Small intestine (tissue), 7 donors: Measurements from ENCODE around the gene MAML1. TPM values are rescaled to one million over a fixed set of nuclear protein-coding genes. Genes with fewer than 3 reads are reported as not detected.

Experiments used
- DNase-seq, 2 donors: peaks; one replicate each; pipeline versions ENCODE4 v3.0.0 to v3.0.0-alpha.2; 2013
- FAIRE-seq: peaks from 2 replicates; lab custom pipeline; 2012; peaks lifted over from hg19 to GRCh38; lab: Jason Lieb, UNC
- H3K27ac ChIP-seq, 3 donors: one replicate each; pipeline ENCODE4 v1.5.1; 2013; ENCODE audit warnings: low read length in 2 of 3, mild to moderate bottlenecking in 2 of 3, control low read depth in 1 of 3, inconsistent platforms in 1 of 3, low read depth in 1 of 3, moderate library complexity in 1 of 3
- H3K27me3 ChIP-seq, 3 donors: one replicate each; pipeline ENCODE4 v1.6.1; 2013; ENCODE audit warnings: low read length in 3 of 3, inconsistent platforms in 1 of 3; ENCODE audit not compliant: control insufficient read depth in 3 of 3, insufficient read depth in 3 of 3
- H3K36me3 ChIP-seq, 3 donors: one replicate each; pipeline ENCODE4 v1.6.1; 2013; ENCODE audit warnings: low read length in 3 of 3, inconsistent platforms in 1 of 3, low read depth in 1 of 3, mild to moderate bottlenecking in 1 of 3, moderate library complexity in 1 of 3; ENCODE audit not compliant: control insufficient read depth in 3 of 3, insufficient read depth in 2 of 3
- H3K4me1 ChIP-seq, 3 donors: one replicate each; pipeline ENCODE4 v1.6.1; 2013; ENCODE audit warnings: low read length in 2 of 3, inconsistent platforms in 1 of 3, low read depth in 1 of 3, mild to moderate bottlenecking in 1 of 3, moderate library complexity in 1 of 3; ENCODE audit not compliant: control insufficient read depth in 3 of 3, insufficient read depth in 2 of 3
- H3K4me3 ChIP-seq, 3 donors: one replicate each; pipeline ENCODE4 v1.5.1; 2013; ENCODE audit warnings: low read length in 3 of 3, control low read depth in 1 of 3, inconsistent platforms in 1 of 3, low read depth in 1 of 3, mild to moderate bottlenecking in 1 of 3, moderate library complexity in 1 of 3
- H3K9me3 ChIP-seq, 2 donors: one replicate each; pipeline ENCODE4 v1.6.1; 2013; ENCODE audit warnings: low read depth in 1 of 2, low read length in 1 of 2; ENCODE audit not compliant: control insufficient read depth in 2 of 2, insufficient read depth in 1 of 2
- WGBS, 3 donors: extraction: QIAGEN DNeasy Blood & Tissue Kit; methylation state at CpG; one replicate each; pipeline ENCODE4 v1.1.7; 2013; 5-methylcytosine and 5-hydroxymethylcytosine counted together
- polyA plus RNA-seq, 4 donors: library from polyadenylated mRNA; stranded (reverse) in 3 of 4; unstranded in 1 of 4; fragments of 200-250 nt in 3 of 4; fragments of 120-200 nt in 1 of 4; gene quantifications; one replicate each; pipeline versions ENCODE4 v1.2.1 to v1.2.3, GENCODE V29; 2013
- donor health status: healthy with polysubstance abuse.
- donor health status: control.
- donor health status: control.
- donor health status: Bipolar disorder and iron deficiency.
- donor health status: healthy.

Gene MAML1
- polyA plus RNA-seq, 4 donors = 6.2 to 28.8 (median 10.9) TPM

DNA sequence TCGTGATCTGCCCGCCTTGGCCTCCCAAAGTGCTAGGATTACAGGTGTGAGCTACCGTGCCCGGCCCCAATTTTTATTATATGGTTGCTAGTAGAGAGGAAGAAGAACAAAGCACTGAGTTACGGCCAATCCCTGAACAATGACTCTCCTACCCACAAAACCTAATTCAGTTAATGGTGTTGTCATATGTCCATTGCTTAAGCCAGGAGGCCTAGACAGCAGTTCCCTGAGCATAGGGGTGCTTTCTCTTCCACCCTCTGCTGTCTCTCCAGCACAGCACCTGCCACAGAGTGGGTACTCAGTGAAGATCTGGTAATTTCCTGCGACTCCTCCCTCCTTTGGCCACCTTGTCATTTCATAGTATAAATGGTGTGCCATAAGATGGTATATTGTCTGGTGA lies 39.7 kb downstream of the MAML1 start:
- Histone ChIP-seq H3K9me3 (no peaks in the 10 kb centered on the region), H3K36me3 (peaks cover 23 to 75% (median 28%) of the 10 kb centered on the region in 3 donors), H3K27ac (no peak overlapping the region), H3K4me1 (no peaks in the 10 kb centered on the region), H3K4me3 (no peak overlapping the region), H3K27me3 (no peaks in the 10 kb centered on the region)
- FAIRE-seq = no peak
- WGBS, 3 donors = 93 to 97% (median 95%) methylated on average over 6 of the region's 6 CpGs
- no peak for DNase-seq

DNA sequence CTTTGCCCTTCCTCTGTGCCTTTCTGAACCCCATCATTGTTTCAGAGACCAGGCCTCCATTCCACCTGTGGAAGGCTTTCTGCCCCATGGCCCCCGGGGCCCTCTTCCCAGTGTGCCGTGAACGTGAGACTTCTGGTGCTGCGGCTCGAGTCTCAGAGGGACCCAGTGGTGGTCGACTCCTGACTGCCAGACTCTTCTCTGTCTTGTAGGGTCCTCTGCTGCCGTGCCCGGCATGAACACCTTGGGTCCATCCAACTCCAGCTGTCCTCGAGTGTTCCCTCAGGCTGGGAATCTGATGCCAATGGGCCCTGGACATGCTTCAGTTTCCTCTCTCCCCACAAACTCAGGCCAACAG lies 41.0 kb downstream of the MAML1 start:
- no peak for FAIRE-seq
- H3K27ac ChIP-seq = no peak overlapping the region
- DNase-seq = no peak
- peaks cover 27 to 80% (median 29%) of the 10 kb centered on the region in 3 donors for H3K36me3 ChIP-seq
- no peaks in the 10 kb centered on the region for H3K4me1 ChIP-seq
- 94 to 99% (median 96%) methylated on average over 9 of the region's 9 CpGs for WGBS, 3 donors
- H3K4me3 ChIP-seq = no peak overlapping the region
- H3K27me3 ChIP-seq = no peaks in the 10 kb centered on the region
- H3K9me3 ChIP-seq = no peaks in the 10 kb centered on the region

DNA sequence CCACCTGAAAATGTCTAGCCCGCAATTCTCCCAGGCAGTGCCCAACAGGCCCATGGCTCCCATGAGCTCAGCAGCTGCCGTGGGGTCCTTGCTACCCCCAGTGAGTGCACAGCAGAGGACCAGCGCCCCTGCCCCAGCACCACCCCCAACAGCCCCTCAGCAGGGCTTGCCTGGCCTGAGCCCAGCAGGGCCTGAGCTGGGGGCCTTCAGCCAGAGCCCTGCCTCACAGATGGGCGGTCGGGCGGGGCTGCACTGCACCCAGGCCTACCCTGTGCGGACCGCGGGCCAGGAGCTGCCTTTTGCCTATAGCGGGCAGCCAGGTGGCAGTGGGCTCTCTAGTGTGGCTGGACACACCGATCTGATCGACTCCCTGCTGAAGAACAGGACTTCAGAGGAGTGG lies 41.8 kb downstream of the MAML1 start:
- no peak overlapping the region for H3K27ac ChIP-seq
- peaks cover 26 to 80% (median 27%) of the 10 kb centered on the region in 3 donors for H3K36me3 ChIP-seq
- WGBS, 3 donors = 96 to 97% (median 96%) methylated on average over 11 to 12 of the region's 12 CpGs
- no peaks in the 10 kb centered on the region for H3K9me3 ChIP-seq
- H3K4me3 ChIP-seq = no peak overlapping the region
- DNase-seq (no peak), FAIRE-seq (no peak)
- no peaks in the 10 kb centered on the region for H3K4me1 ChIP-seq
- no peaks in the 10 kb centered on the region for H3K27me3 ChIP-seq

DNA sequence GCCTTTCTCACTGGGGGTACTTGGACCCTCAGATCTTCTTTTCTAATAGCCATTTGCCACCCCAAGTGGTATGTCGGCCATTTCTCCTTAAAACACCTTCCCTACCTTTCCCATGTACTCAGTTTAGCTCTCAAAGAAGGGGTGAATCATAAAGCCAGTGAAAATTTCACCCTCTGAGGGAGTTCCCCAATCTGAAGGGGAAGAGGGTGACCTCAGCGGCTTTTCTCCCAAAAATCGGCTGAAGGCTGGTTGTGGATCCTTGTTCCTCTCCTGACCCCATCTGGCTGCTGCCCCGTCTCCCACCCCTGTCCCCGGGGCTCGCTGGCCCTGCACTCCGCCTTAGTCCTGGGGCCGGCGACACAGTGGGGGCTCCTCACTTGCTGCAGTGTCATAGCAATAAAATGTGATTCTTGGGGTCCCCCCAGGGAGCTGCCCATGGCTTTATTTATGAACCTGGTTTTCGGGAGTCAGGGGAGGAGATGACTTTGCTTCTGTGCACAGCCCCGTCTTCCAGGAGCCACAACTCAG lies 43.9 kb downstream of the MAML1 start:
- no peaks in the 10 kb centered on the region for H3K27me3 ChIP-seq
- H3K4me3 ChIP-seq = no peak overlapping the region
- H3K36me3 ChIP-seq = peaks cover 24 to 82% (median 27%) of the 10 kb centered on the region in 3 donors
- no peak for FAIRE-seq
- H3K9me3 ChIP-seq = no peaks in the 10 kb centered on the region
- DNase-seq = no peak
- no peak overlapping the region for H3K27ac ChIP-seq
- WGBS, 3 donors = 91 to 94% (median 93%) methylated on average over 11 of the region's 11 CpGs
- H3K4me1 ChIP-seq = no peaks in the 10 kb centered on the region

DNA sequence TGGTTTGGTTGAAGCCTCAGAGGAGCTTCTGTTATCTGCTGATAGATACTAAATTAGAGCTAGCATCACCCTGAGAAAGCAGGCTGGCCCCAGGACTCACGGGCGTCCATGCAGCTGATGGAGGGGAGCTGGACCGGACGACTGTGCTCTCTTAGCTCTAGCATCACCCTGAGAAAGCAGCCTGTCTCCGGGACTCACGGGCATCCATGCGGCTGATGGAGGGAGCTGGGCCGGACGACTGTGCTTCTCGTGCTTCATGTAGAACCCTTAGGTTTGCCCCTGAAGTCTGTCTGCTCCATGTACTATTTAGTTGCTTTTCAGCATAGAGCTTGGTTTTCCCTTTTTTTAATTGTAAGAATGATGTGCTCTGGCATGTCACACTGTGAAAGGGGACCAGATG lies 44.8 kb downstream of the MAML1 start:
- H3K4me1 ChIP-seq = no peaks in the 10 kb centered on the region
- DNase-seq = no peak
- H3K36me3 ChIP-seq = peaks cover 22 to 78% (median 24%) of the 10 kb centered on the region in 3 donors
- H3K4me3 ChIP-seq = no peak overlapping the region
- no peaks in the 10 kb centered on the region for H3K9me3 ChIP-seq
- FAIRE-seq = no peak
- 94 to 97% (median 94%) methylated on average over 10 of the region's 10 CpGs for WGBS, 3 donors
- H3K27ac ChIP-seq = no peak overlapping the region
- no peaks in the 10 kb centered on the region for H3K27me3 ChIP-seq

DNA sequence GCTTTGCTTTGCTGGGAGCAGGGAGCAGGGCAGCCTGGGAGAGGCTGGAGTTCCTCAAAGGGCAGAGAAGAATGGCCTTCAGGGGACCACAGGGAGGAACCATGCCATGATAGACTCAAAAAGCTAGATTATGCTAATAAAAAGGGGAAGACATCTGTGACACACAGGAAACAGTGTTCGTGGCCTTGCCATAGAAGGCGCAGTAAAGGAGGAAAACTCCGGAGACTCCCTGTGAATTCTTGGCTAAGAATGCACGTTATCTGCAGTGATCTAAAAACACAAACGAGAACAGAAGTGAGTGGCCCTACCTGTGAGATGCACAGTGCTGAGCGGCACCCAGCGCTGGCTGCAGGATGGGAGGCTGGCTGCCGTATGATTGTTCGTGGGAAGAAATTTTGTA lies 45.3 kb downstream of the MAML1 start:
- DNase-seq = no peak
- no peaks in the 10 kb centered on the region for H3K27me3 ChIP-seq
- H3K4me1 ChIP-seq = no peaks in the 10 kb centered on the region
- H3K27ac ChIP-seq = no peak overlapping the region
- no peak for FAIRE-seq
- no peaks in the 10 kb centered on the region for H3K9me3 ChIP-seq
- no peak overlapping the region for H3K4me3 ChIP-seq
- H3K36me3 ChIP-seq = peaks cover 20 to 76% (median 21%) of the 10 kb centered on the region in 3 donors
- WGBS, 3 donors = 80 to 87% (median 84%) methylated on average over 9 of the region's 9 CpGs

DNA sequence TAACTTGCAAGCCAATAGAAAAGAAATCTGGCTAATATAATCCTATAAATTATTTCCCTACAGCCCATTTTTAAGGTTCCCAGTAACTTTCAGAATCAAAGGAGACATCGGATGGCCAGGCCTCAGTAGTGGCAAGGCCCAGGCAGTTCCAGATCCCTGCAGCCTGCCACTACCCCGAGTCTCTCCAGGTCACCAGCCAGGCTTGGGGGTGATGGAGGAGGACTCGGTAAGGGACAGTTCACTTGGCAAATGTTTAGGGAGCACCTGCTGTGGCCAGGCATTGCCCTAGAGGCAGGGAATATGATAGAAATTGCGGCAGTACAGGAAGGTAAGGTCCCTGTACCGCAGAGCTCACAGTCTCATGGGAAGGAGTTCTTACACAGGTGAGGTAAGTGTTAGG lies 46.0 kb downstream of the MAML1 start:
- no peaks in the 10 kb centered on the region for H3K27me3 ChIP-seq
- peaks cover 17 to 71% (median 18%) of the 10 kb centered on the region in 3 donors for H3K36me3 ChIP-seq
- no peak overlapping the region for H3K27ac ChIP-seq
- H3K4me1 ChIP-seq = no peaks in the 10 kb centered on the region
- DNase-seq = no peak
- no peak overlapping the region for H3K4me3 ChIP-seq
- H3K9me3 ChIP-seq = no peaks in the 10 kb centered on the region
- FAIRE-seq = no peak
- WGBS, 3 donors = 92 to 95% (median 95%) methylated on average over 5 of the region's 5 CpGs

DNA sequence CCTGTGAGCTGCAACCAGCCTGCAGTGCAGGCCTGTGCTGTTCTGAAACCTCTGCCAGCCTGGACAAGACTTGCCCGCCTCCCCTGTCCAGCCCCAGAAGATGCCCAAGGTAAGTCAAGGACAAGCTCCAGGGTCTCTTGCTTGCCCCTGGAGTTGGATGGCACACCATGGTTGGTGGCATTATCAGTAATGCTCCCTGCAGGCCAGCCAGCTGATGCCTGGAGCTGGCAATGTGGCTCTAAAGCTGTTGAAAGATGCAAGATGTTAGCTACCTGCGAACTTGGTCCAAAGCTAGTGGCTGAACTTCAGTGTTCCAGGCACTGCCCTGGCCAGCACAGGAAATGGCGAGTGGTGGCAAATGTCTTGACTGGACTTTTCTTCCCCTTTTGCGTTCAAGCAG lies 47.2 kb downstream of the MAML1 start:
- H3K36me3 ChIP-seq = peaks cover 12 to 59% (median 13%) of the 10 kb centered on the region in 3 donors
- no peaks in the 10 kb centered on the region for H3K9me3 ChIP-seq
- DNase-seq (no peak), FAIRE-seq (no peak)
- no peak overlapping the region for H3K27ac ChIP-seq
- H3K27me3 ChIP-seq = no peaks in the 10 kb centered on the region
- H3K4me3 ChIP-seq = no peak overlapping the region
- no peaks in the 10 kb centered on the region for H3K4me1 ChIP-seq
- WGBS, 3 donors = 93 to 97% (median 95%) methylated on average over 4 of the region's 4 CpGs

DNA sequence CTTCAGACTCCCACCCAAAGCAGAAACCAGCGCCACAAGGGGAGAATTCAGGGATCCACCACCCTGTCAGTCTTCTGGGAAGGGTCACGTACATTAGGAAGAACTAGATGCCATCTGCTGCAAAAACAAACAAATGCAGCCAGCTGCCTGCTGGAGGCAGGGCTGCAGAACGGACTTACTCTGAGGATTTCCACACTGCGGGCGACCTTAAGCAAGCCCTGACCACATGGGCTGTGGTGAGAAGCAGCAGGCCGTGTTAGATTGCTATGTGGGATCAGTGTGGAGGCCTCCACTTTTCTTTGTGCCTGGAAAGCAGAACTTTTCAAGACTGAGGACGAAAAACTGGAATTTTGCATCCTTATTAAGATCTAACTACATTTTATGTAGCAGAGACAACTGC lies 47.7 kb downstream of the MAML1 start:
- Histone ChIP-seq H3K4me1 (no peaks in the 10 kb centered on the region), H3K4me3 (no peak overlapping the region), H3K27me3 (no peaks in the 10 kb centered on the region), H3K36me3 (peaks cover 10 to 56% (median 12%) of the 10 kb centered on the region in 3 donors), H3K9me3 (no peaks in the 10 kb centered on the region), H3K27ac (no peak overlapping the region)
- WGBS, 3 donors = 85 to 91% (median 85%) methylated on average over 7 of the region's 7 CpGs
- no peak for FAIRE-seq
- DNase-seq = no peak
